ENCODE data around the gene PRLR.
"Not testable (repeated sequence)": the region's sequence is repeated elsewhere in the genome, so short reads cannot be mapped to it uniquely, and the experiment has no call there.

The PRLR gene

GRCh38 chr5:35122819-35123218 lies 107.5 kb downstream of the PRLR start:
- no peak for DNase-seq

- DNase-seq = no peak
Observed at GRCh38 chr5:35120715-35121114, 109.6 kb downstream of the PRLR start.

- DNase-seq = no peak
Observed at GRCh38 chr5:35117967-35118366, 112.3 kb downstream of the PRLR start.

GRCh38 chr5:35115920-35116319 lies 114.4 kb downstream of the PRLR start:
- DNase-seq = no peak

- DNase-seq = no peak
Observed at GRCh38 chr5:35114698-35115097, 115.6 kb downstream of the PRLR start.

GRCh38 chr5:35112300-35112699 lies 118.0 kb downstream of the PRLR start:
- no peak for DNase-seq

- not testable (repeated sequence) for DNase-seq
Observed at GRCh38 chr5:35104550-35104949, 125.7 kb downstream of the PRLR start.

- DNase-seq = no peak
Observed at GRCh38 chr5:35103637-35104299, 126.5 kb downstream of the PRLR start.

- DNase-seq = not testable (repeated sequence)
Observed at GRCh38 chr5:35101720-35102119, 128.6 kb downstream of the PRLR start.

GRCh38 chr5:35101016-35101415 lies 129.3 kb downstream of the PRLR start:
- DNase-seq = no peak

- DNase-seq = no peak
Observed at GRCh38 chr5:35098214-35098613, 132.1 kb downstream of the PRLR start.

- DNase-seq = no peak
Observed at GRCh38 chr5:35096932-35097331, 133.4 kb downstream of the PRLR start.

GRCh38 chr5:35096216-35096615 lies 134.1 kb downstream of the PRLR start:
- DNase-seq = no peak

GRCh38 chr5:35095366-35095765 lies 134.9 kb downstream of the PRLR start:
- DNase-seq = no peak

- DNase-seq = no peak
Observed at GRCh38 chr5:35094948-35095347, 135.3 kb downstream of the PRLR start.

GRCh38 chr5:35092703-35093102 lies 137.6 kb downstream of the PRLR start:
- no peak for DNase-seq

GRCh38 chr5:35091704-35092103 lies 138.6 kb downstream of the PRLR start:
- DNase-seq = no peak

- DNase-seq = peak; percentile 39
Observed at GRCh38 chr5:35089334-35090314, 140.7 kb downstream of the PRLR start.

- DNase-seq = no peak
Observed at GRCh38 chr5:35087991-35088390, 142.3 kb downstream of the PRLR start.

- DNase-seq = no peak
Observed at GRCh38 chr5:35083150-35083549, 147.1 kb downstream of the PRLR start.

- DNase-seq = no peak
Observed at GRCh38 chr5:35082530-35082929, 147.8 kb downstream of the PRLR start.

- no peak for DNase-seq
Observed at GRCh38 chr5:35081134-35081533, 149.2 kb downstream of the PRLR start.

- DNase-seq = no peak
Observed at GRCh38 chr5:35073160-35073559, 157.1 kb downstream of the PRLR start.

GRCh38 chr5:35069188-35069587 lies 161.1 kb downstream of the PRLR start:
- no peak for DNase-seq
